HCEC 1CT (cell line): ENCODE measurements around the gene SNTB2.
"Not testable (repeated sequence)": the region's sequence is repeated elsewhere in the genome, so short reads cannot be mapped to it uniquely, and the experiment has no call there.

Experiments
- DNase-seq: peaks from one replicate; pipeline ENCODE4 v3.0.0-alpha.2; 2017

SNTB2 gene

DNA sequence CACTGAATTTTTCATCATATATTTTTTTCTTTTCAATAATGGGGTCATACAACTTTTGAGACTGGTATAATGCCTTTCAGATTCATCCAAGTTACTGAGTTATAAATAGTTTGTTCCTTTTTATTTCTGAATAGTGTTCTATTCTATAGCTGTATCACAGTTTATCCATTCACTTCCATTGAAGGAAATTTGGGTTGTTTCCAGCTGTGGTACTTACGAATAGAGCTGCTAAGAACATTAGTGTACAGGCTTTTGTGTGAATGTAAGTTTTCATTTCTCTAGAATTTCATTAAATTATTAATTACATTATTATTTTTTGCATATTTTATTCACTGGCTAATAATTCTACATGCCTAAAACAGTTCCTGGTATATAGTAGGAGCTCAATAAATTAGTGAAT, 52.9 kb downstream of the SNTB2 start:
- no peak for DNase-seq

DNA sequence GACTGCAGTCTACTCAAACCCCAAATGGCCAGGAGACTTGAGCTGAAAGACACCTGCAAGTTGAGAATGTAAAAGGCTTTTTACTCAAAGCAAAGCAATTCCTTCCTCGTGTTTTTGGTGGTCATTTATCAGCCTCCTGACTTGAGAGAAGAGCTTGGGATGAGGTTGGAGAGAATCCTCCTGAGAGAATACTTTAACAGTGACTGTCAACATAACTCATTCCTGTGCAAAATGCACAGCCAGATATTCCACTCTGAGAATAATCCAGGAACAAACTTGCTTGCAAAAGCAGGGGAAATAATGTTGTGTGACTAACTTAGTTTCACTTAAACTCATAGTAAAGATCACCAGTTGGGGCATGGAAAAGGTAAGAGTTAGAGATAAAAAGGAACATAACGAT, 53.4 kb downstream of the SNTB2 start:
- DNase-seq, result peak; percentile 45

DNA sequence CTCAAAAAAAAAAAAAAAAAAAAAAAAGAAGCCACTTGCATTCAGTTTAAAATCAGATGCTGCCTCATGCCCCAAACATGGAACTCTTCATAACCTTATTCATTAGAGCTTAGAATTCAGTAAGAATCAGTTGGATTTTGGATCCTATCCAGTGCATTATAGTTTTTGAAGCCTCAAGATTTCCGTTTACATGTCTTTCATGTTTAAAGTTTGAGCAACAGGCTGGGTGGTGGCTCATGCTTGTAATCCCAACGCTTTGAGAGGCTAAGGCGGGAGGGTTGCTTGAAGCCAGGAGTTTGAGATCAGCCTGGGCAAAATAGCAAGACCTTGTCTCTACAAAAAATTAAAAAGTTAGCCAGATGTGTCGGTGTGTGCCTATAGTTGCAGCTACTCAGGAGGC, 55.0 kb downstream of the SNTB2 start:
- DNase-seq, result peak; percentile 53

DNA sequence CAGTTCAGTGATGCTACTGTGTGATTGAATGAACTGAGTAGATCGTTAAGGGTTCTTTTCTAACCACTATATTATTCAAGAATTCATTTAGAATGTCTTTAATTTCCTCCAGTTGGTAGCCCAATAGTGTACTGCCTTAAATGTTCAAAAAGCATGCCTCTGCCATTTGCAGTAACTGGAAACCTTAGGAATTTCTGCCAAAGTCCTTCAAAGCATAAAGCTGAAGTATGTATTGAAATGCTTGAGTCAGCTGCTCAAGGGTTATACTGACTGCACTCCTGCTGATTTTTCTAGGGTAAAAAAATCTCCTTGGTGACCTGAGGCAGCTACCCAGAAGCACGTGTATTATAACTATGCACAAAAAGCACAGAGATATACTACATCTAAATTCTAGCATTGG, 56.5 kb downstream of the SNTB2 start:
- DNase-seq, result peak; percentile 12

DNA sequence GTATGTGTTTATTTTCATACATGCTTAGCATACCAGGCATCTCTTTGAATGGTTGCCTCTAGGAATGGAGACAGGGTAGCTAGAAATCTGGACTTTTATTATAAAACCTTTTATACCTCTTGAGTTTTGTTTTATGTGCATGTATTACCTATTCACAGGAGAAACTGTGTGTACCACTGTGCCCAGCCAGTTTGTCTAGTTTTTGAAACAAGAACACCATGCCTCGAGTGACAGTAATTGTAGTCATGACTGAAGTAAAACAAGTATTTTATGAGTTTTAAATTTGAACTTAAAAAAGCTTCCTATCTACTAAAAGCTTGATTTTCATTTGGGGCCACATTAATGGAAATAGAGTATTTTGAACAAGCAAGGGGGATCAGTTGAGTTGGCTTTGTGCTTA, 57.4 kb downstream of the SNTB2 start:
- no peak for DNase-seq

DNA sequence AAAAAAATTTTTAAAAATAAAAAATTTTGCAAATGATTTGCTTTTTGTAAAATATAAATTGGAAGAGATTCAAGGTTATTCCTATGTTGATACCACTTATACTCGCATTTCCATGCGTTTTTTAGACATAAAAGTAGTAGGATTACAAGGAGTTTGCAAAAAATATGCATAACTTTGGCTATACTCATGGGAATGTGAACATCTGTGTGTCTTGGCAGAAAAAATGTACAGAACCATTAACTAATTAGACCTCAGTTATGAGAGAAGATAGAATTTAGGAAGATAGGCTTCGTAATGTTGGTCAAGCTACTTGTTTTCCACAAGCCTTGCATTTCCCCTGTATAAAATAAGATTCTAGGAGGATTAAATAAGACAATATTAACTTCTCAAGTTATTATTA, 63.1 kb downstream of the SNTB2 start:
- DNase-seq, result no peak

DNA sequence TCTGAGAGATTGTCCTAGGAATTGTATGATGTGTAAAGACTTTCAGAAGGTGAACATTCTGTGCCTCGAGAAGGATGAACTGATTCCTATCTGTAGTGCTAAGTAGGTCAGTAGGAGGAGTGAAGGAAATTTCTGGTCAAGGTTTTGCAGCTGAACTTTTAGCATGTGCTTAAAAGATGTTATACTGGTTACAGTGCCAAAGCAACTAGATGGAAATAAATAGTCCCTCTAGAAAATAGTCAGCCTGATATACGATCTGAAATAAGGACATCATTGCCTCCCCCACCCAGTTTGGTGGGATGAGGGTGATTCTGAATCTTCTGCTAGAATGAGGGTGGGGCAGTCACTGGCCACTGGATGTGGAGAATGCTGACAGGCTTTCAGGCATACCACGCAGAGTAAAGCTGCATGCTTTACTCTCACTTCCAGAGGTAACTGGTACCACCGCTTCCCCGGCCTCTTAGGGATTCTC, 66.9 kb downstream of the SNTB2 start:
- no peak for DNase-seq

DNA sequence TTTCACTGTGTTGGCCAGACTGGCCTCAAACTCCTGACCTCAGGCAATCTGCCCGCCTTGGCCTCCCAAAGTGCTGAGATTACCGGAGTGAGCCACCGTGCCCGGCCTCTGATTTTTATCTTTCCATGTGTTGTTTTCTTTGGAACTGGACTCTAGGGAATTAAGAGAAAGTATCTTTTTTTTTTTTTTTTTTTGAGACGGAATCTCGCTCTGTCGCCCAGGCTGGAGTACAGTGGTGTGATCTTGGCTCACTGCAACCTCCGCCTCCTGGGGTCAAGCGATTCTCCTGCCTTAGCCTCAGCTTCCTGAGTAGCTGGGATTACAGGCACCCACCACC, 72.4 kb downstream of the SNTB2 start:
- not testable (repeated sequence) for DNase-seq

DNA sequence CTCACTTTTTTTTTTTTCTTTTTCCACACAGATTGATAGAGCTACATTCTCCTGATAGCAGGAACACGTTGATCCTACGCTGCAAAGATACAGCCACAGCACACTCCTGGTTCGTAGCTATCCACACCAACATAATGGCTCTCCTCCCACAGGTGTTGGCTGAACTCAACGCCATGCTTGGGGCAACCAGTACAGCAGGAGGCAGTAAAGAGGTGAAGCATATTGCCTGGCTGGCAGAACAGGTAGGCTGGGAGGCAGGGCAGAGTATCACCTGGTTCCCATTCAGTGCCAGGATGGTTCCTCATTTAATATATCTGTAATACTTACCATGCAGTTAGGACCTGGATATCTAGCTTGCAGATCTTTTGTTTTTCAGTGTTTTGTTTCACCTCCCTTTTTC, 73.1 kb downstream of the SNTB2 start:
- DNase-seq, result no peak

DNA sequence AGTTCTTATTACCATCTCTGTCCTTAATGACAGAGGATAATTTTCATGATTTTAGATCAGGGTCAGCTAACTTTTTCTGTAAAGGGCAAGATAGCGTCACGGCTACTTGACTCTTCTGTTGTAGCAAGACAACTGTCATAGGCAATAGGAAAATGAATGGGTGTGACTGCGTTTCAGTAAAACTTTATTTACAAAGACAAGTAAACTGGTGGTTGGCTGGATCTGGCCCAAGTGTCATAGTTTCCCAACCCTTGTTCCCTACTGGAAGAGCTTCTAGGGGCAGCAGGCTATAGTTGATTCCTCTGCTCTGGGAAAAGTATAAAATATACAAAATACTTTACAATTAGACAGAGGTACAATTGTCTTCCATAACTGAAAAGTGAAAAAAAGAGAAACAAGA, 73.5 kb downstream of the SNTB2 start:
- DNase-seq, result no peak

DNA sequence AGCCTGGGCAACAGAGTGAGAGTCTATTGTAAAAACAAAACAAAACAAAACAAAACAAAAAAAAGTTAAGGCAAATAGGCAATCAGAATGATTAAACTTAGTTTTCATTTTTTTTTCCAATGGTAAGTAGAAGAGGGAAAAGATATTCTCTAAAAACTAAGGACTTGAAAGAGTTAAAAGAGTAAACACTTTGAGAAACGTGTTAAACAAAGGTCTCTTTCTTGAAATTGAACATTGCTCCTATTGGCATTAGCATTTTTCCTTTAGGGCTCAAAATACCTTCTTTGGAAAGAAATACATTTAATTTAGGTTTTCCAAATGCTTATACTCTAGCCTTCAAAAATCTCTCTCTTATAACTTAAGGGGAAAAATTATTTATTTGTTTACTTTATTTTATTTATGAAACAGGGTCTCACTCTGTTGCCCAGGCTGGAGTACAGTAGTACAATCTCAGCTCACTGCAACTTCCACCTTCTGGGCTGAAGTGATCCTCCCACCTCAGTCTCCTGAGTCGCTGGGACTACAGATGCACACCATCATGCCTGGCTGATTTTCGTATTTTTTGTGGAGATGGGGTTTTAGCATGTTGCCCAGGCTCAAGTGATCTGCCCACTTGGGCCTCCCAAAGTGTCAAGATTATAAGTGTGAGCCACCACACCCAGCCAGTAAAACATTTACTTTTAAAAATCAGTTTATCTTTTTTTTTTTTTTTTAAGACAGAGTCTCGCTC, 79.5 kb downstream of the SNTB2 start:
- DNase-seq, result no peak

DNA sequence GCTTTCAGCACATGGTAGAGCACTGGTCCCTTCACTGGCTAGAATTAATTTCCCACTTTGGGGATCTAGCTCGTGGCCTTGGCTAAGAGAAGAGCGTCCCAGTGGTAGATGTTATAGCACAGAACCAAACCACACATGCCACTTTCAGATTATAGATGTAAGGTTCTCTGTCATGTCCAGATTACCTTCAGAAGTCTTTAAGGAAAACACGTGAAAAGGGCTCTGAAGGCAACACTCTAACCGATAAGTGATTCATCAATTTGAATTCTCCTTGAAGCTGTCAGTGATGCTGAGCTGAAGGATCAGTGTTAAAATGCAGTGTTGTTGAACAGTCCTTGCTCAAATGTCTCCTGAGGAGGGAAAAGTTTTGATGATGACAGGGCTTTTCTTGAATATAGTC, 80.7 kb downstream of the SNTB2 start:
- no peak for DNase-seq

DNA sequence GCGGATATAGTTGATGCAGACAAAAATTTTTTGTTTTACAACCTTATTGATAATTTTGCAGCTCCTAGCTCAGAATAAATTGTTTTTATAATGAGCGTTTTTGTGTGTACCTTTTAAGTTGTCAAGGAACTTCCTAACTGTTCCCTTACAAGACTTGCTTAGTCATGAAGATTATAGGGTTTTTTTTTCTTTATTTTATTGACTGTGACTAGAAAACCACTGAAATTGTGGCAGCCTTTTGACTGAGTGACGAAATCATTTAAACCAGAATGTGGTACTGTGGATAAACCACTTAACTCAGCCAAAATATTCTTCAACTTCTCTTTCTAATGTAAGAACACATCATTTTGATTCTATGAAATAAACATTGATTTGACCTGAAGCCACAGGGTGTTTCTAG, 83.4 kb downstream of the SNTB2 start:
- peak; percentile 27 for DNase-seq

DNA sequence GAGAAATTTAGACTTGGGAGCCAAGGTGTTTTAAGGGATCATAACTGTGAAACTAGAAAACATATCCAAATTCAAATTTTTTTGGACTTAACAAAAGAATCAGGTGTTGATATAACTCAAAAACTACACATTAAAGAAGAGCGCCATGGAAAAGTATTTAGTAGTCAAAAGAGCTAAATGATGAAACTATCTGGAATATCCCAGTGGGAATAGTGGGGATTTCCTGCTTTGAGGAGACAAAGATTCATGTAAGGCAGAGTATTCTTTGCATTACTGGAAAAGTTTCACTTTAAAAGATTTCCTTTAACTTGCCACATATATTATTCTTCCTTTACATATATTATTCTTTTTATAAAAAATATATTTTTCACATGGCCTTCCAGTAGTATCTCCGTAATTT, 83.9 kb downstream of the SNTB2 start:
- DNase-seq, result no peak

DNA sequence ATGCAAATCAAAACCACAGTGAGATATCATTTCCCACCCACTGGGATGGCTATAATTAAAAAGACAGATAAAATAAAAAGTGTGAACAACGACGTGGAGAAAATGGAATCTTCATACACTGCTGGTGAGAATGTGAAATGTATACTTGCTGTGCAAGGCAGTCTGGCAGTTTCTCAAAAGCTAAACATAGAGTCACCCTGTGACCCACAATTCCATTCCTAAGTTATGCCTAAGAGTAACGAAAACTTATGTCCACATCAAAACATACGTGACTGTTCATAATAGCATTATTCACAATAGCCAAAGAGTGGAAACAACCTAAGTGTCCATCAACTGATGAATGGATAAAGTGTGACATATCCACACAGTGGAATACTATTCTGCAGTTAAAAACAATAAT, 86.0 kb downstream of the SNTB2 start:
- peak; percentile 96 for DNase-seq

DNA sequence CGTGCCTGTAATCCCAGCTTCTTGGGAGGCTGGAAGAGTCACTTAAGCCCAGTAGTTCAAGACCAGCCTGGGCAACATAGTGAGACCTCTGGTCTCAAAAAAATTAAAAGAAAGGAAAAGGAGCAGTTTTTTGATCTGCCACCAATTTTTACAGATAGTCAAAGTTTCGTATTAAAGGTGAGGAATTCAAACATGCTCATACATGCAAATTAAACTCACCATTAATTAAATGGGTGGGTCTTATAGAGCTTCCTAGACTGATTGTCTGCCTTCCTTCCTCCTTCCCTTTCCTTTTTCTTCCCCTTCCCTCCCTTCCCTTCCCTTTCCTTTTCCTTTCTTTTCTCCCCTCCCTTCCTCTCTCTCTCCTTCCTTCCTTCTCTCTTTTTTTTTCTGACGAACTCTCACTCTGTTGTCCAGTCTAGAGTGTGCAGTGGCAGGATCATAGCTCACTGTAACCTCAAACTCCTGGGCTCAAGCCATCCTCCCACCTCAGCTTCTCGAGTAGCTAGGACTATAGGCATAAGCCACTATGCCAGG, 87.8 kb downstream of the SNTB2 start:
- no peak for DNase-seq

DNA sequence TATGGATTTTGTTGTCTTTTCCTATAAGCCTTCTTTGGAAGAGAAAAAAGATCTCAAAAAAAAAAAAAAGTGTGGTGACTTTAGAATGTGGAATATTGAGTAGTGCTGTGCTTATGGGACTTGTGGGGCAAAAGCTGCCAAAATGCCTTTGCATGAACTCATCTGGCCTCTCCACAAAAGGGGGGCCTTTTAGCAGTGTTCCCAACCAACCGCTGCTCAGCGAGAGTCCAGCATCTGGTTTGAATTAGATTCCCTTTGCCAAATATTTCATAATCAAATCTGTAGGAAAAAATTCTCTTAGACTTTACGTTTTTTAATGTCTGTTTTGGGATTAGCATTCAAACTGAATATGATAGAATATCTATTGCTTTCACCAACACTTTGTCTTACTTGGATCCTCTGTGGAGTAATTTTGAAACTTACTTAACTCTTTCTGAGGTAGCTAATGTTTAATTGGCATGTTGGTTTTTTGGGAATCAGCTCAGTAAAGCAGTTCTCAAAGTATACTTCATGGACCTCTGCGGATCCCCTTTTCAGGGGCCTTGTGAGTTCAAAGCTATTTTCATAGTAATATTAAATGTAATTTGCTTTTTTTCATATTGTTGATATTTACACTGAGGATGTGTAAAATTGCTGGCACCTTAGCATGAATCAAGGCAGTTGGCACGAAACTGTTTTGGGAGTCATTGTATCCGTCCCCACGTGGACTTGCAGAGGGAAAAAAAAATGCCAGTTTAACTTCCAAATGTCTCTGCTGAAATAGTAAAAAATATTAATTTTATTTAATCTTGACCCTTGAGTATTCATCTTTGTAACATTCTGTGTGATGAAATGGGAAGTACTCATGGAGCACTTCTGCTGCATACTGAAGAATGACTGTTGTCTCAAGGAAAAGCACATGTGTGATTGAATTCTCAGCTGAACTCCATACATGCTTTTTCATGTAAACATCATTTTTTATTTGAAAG, 89.5 kb downstream of the SNTB2 start:
- peak; percentile 99 for DNase-seq

DNA sequence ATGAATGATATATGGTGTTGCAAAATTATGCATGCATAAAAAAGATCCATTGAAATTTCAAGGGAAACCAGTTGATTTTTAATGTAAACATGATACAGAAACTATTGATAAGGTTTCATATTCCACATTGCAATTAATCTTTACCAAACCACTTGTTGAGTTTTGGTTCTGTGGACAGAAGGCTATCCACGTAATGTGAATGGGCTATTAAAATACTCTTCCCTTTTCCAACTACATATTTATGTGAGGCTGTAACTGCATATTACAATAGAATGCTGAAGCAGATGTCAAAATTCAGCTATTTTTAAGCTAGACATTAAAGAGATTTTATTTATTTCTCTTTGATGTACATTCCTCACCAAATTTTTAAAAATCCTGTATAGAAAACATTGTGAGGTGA, 90.4 kb downstream of the SNTB2 start:
- no peak for DNase-seq

DNA sequence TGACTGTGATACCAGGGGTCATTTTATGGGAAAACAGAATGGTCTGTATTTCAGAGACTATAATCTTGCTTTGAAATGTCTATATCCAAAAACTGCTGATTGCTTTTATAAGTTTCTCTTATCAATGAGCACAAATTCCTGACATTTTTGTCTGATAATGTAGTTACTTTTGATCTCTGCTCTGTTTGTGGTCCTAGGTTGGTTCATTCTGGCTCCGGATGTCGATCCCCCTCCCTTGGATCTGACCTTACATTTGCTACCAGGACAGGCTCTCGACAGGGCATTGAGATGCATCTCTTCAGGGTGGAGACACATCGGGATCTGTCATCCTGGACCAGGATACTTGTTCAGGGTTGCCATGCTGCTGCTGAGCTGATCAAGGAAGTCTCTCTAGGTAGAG, 96.9 kb downstream of the SNTB2 start:
- no peak for DNase-seq

DNA sequence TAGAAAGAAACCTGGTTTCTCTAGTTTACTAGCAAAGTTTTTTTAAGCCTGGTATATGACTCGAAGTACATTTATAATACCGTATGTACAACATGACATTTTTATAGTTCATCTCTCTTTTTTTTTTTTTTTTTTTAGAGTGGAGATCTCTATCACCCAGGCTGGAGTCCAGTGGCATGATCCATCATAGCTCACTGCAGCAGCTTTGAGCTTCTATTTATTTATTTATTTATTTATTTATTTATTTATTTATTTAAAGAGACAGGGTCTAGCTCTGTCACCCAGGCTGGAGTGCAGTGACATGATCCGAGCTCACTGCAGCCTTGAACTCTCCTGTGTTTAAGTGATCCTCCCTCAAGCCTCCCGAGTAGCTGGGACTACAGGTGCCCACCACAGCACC, 98.3 kb downstream of the SNTB2 start:
- no peak for DNase-seq

DNA sequence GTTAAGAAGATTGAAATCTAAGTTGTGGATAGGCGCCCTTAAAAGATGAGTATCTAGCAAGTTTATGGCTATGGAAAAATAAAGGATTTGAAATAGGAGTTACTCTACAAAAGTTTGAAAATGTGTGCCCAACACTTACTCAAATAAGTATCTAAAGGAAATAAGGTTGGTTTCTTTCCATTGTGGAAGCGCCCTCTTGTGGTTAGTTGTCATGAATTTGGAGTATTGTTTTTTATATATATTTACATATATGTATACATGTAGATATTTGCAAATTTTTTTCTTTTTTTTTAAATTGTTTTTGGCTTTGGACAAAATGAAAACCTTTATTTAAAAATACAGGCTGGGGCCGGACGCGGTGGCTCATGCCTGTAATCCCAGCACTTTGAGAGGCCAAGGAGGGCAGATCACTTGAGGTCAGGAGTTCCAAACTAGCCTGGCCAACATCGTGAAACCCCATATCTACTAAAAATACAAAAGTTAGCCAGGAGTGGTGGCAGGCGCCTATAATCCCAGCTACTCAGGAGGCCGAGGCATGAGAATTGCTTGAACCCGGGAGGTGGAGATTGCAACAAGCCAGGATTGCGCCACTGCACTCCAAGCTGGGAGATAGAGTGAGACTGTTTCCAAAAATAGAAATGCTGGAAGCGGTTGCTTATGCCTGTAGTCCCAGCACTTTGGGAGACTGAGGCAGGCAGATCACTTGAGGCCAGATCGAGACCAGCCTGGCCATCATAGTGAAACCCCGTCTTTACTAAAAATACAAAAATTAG, 100.2 kb downstream of the SNTB2 start:
- peak; percentile 72 for DNase-seq

DNA sequence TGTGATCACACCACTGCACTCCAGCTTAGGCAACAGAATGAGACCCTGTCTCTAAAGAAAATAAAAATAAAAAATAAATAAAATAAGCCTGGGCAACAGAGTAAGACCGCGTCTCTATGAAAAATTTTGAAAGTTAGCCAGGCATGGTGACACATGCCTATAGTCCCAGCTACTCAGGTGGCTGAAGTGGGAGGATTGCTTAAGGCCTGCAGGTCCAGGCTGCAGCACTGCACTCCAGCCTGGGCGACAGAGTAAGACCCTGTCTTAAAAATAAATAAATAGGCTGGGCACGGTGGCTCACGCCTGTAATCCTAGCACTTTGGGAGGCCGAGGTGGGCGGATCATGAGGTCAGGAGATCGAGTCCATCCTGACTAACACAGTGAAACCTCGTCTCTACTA, 104.7 kb downstream of the SNTB2 start:
- not testable (repeated sequence) for DNase-seq

DNA sequence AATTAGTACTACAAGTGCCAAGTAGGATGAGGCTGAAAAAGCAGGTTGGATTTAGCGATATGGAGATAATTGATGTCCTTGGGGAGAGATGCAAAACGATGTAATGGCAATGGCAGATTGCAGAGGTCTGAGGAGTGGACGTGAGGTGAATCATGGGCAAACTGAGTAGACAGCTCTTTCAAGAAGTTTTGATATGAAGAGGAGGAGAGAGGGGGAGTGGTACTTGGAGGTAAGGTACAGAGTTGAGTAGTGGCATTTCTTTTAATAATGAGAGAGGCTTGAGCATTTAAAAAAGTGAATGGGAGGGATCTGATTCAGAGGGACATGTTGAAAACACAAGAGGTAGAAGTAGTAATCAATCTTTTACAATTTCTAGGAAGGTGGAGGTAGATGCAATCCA, 106.4 kb downstream of the SNTB2 start:
- no peak for DNase-seq
